AG10803 (cell line): ENCODE data around the gene SHROOM1.

Experiments used
- DNase-seq: peaks from one replicate; pipeline ENCODE4 v3.0.0; 2010; ENCODE audit warnings: low read depth
- H3K4me3 ChIP-seq: 2 replicates; pipeline ENCODE4 v1.5.1; 2011; ENCODE audit warnings: mild to moderate bottlenecking, low read length, control low read depth
- TF ChIP-seq, protein P1 (sequence below): conservative IDR thresholded peaks from 2 replicates; pipeline ENCODE4 v1.5.1; 2011; ENCODE audit warnings: mild to moderate bottlenecking, low read length, control low read depth, inconsistent platforms

The SHROOM1 gene

GRCh38 chr5:132872788-132873118, 42.3 kb upstream of the SHROOM1 start:
- H3K4me3 ChIP-seq: no peak overlapping the region
- no peak for DNase-seq
- TF ChIP-seq, protein P1, sequence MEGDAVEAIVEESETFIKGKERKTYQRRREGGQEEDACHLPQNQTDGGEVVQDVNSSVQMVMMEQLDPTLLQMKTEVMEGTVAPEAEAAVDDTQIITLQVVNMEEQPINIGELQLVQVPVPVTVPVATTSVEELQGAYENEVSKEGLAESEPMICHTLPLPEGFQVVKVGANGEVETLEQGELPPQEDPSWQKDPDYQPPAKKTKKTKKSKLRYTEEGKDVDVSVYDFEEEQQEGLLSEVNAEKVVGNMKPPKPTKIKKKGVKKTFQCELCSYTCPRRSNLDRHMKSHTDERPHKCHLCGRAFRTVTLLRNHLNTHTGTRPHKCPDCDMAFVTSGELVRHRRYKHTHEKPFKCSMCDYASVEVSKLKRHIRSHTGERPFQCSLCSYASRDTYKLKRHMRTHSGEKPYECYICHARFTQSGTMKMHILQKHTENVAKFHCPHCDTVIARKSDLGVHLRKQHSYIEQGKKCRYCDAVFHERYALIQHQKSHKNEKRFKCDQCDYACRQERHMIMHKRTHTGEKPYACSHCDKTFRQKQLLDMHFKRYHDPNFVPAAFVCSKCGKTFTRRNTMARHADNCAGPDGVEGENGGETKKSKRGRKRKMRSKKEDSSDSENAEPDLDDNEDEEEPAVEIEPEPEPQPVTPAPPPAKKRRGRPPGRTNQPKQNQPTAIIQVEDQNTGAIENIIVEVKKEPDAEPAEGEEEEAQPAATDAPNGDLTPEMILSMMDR: no peak

DNA sequence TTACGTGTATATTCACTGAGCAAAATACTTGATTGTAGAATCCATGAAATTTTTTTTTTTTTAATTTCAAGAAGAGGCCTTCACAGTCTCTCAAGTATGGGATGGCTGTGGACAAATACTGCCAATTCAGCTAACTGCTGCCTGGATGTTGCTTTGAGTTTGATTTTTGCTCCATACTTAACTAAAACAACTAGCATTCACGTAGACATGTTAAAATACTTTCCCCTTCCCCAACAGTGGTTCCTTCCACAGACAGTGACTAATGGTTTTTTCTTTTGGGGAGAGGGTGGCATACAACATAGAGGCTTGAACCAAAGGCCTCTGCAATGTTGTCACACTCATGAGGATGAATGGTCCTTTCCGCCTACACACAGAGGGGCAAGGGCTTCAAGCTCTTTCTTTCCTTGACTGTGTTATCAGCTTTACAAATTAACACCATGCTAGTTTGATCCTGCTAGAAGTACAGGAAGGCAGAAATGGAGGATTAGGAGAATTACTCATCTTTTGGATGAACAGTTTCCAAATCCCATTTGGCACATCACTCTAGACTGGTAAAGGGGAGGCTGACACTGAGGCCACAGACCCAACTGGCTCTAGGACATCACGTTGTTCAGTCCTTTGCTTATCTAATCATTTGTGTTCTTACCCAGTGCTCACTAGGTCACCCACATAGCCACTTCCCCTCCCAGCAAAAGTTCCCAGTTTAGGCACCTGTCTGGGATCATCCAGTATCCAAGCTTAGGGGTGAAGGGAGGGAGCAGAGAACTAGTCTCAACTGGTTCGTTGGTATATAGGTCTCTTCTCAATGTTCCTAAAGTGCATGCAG, 41.2 kb upstream of the SHROOM1 start:
- no peak overlapping the region for H3K4me3 ChIP-seq
- DNase-seq: no peak
- TF ChIP-seq, protein P1: no peak

DNA sequence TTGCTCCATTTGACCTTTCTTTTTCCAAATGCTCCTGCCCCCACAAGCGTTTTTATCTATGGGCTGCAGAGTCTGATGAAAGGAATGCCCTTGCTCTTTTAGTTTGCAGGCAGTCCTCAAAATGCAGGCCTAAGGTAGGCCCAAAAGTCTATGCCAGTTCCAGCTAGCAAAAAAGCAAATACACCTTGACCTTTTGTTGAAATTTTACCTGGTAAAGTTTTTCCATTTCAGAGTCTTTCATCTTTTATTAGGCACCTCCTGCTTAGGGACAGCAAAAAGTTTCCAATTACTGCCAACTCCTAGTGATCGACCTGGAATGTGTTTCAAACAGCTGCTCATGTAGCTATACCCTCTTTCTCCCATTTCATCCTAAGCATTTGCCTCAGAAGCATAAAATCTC, 40.4 kb upstream of the SHROOM1 start:
- H3K4me3 ChIP-seq: no peak overlapping the region
- TF ChIP-seq, protein P1: no peak
- no peak for DNase-seq

- TF ChIP-seq, protein P1: no peak
- H3K4me3 ChIP-seq: no peak overlapping the region
- DNase-seq: no peak
Measured at GRCh38 chr5:132868754-132869153, 38.3 kb upstream of the SHROOM1 start.

GRCh38 chr5:132867046-132867451, 36.6 kb upstream of the SHROOM1 start:
- H3K4me3 ChIP-seq: peak overlapping the region; percentile 94
- TF ChIP-seq, protein P1: no peak
- no peak for DNase-seq

DNA sequence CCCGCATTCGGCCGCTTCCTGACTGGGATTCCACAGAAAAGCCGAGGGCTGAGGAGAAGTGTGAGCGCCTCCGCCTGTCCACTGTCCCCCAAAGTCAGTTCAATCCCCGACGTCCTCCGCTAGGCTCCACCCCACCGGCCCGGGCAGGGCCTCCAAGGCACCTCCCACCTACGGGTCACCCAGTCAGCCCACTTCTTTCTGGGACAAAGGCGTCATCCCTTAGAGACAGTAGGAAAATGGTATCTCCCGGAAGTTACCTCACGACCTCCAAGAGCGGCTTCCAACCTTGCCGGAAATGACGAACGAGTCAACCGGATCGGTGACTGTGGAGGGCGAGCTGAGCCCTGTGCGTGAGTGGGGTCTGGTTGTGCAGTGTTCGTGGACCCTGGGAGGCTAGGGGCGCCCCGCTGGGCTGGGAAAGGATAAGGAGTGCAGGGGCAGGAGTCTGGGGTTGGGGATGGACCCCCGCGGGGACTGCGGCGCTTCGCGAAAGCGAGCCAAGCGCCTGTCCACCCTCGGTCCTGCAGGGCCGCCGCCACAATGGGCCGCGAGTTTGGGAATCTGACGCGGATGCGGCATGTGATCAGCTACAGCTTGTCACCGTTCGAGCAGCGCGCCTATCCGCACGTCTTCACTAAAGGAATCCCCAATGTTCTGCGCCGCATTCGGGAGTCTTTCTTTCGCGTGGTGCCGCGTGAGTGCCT, 36.0 kb upstream of the SHROOM1 start, which contains the start of the genes GDF9 and UQCRQ:
TSS of gene GDF9 (minus strand) at position 128 of the 704 bp plus-strand sequence. CDS start 1,936 bp downstream, outside the sequence.
TSS of gene UQCRQ (plus strand) at position 301 of the 704 bp plus-strand sequence. CDS start at position 541, 240 bp downstream.
- peak within 1 kb of the TSS; percentile 94 for H3K4me3 ChIP-seq
- TF ChIP-seq, protein P1: peak; percentile 44

More for the DNA sequence above, 36.0 kb upstream of the SHROOM1 start, which contains the start of the genes GDF9 and UQCRQ:
- peak; percentile 100 for DNase-seq
